ENCODE measurements around the gene RAB33B.

- TF ChIP-seq CTCF (IDR thresholded peaks at IDR 0.05; ENCODE audit: low read depth, low read length, poor library complexity, severe bottlenecking) (no peak), EZH2phosphoT487 (IDR thresholded peaks at IDR 0.05; ENCODE audit: borderline replicate concordance, low read length) (no peak)
These were observed 15.3 kb downstream of the RAB33B start for GRCh38 chr4:139469216-139469615.

Measured in DOHH2 (cell line).